KMS-11 (cell line): Measurements from ENCODE around the gene GRIP2.

Source experiments
- H2AFZ ChIP-seq: fragments of 200-600 bp; sonication (generic); 2 replicates; pipeline ENCODE4 v1.6.1; 2016; ENCODE audit warnings: antibody characterized with exemption, mixed run types, low read depth
- H3K27ac ChIP-seq: fragments of 200-600 bp; sonication (generic); 2 replicates; pipeline ENCODE4 v1.6.1; 2016; ENCODE audit warnings: mild to moderate bottlenecking, mixed run types
- H3K27me3 ChIP-seq: fragments of 200-600 bp; sonication (generic); 2 replicates; pipeline ENCODE4 v1.6.1; 2017; ENCODE audit warnings: mild to moderate bottlenecking, low read depth, mixed run types, moderate library complexity; ENCODE audit not compliant: insufficient read depth
- H3K36me3 ChIP-seq: fragments of 200-600 bp; sonication (generic); 2 replicates; pipeline ENCODE4 v1.6.1; 2017; ENCODE audit warnings: mild to moderate bottlenecking, mixed run types; ENCODE audit not compliant: insufficient read depth
- H3K4me1 ChIP-seq: fragments of 200-600 bp; sonication (generic); 2 replicates; pipeline ENCODE4 v1.6.1; 2016; ENCODE audit warnings: mild to moderate bottlenecking, low read depth, mixed run types; ENCODE audit not compliant: poor library complexity, severe bottlenecking
- H3K4me2 ChIP-seq: fragments of 200-600 bp; sonication (generic); 2 replicates; pipeline ENCODE4 v1.7.0; 2016; ENCODE audit warnings: mild to moderate bottlenecking, mixed run types
- H3K4me3 ChIP-seq: fragments of 200-600 bp; sonication (generic); IDR thresholded peaks from 2 replicates; pipeline ENCODE4 v1.6.1; 2017; ENCODE audit warnings: low read depth, low read length, mixed read lengths; ENCODE audit not compliant: insufficient read depth
- H3K79me2 ChIP-seq: fragments of 200-600 bp; sonication (generic); 2 replicates; pipeline ENCODE4 v1.6.1; 2016; ENCODE audit warnings: low read depth, mixed run types; ENCODE audit not compliant: insufficient read depth
- H3K9ac ChIP-seq: fragments of 200-600 bp; sonication (generic); 2 replicates; pipeline ENCODE4 v1.6.1; 2016; ENCODE audit warnings: mild to moderate bottlenecking, mixed run types
- H4K20me1 ChIP-seq: fragments of 200-600 bp; sonication (generic); 2 replicates; pipeline ENCODE4 v1.6.1; 2016; ENCODE audit warnings: mild to moderate bottlenecking, mixed run types; ENCODE audit not compliant: insufficient read depth
- TF ChIP-seq, protein P1 (sequence below): fragments of 200-600 bp; sonication (generic); conservative IDR thresholded peaks from 2 replicates; pipeline ENCODE4 v1.6.1; 2017; ENCODE audit warnings: low read depth, mild to moderate bottlenecking, antibody characterized with exemption, low read length, moderate library complexity, mixed read lengths

The GRIP2 gene

DNA sequence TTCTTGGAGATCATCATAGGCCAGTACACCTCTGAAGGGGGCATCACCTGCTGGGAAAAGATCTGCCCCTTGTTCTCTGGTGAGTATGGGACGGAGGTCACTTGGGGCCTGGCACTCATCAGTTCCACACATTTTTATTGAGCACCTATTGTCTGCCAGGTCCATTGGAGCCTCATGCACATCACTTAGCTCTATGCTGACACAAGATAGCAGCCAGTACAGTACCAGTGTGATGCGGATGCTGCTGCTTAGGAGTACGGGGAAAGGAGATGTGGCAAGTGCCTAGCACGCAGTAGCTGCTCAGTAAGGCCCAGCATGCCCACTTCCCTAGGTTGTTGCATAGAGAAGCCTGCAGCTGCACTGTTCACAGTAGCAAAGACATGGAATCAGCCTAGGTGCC, 94.4 kb downstream of the GRIP2 start:
- Histone ChIP-seq H3K4me1 (no peaks in the 10 kb centered on the region), H3K36me3 (no peaks in the 10 kb centered on the region), H3K27me3 (no peaks in the 10 kb centered on the region), H3K9ac (no peak overlapping the region), H2AFZ (no peak overlapping the region), H3K79me2 (no peaks in the 10 kb centered on the region), H3K4me2 (no peak overlapping the region), H4K20me1 (no peaks in the 10 kb centered on the region), H3K27ac (no peak overlapping the region), H3K4me3 (no peak overlapping the region)
- TF ChIP-seq, protein P1, sequence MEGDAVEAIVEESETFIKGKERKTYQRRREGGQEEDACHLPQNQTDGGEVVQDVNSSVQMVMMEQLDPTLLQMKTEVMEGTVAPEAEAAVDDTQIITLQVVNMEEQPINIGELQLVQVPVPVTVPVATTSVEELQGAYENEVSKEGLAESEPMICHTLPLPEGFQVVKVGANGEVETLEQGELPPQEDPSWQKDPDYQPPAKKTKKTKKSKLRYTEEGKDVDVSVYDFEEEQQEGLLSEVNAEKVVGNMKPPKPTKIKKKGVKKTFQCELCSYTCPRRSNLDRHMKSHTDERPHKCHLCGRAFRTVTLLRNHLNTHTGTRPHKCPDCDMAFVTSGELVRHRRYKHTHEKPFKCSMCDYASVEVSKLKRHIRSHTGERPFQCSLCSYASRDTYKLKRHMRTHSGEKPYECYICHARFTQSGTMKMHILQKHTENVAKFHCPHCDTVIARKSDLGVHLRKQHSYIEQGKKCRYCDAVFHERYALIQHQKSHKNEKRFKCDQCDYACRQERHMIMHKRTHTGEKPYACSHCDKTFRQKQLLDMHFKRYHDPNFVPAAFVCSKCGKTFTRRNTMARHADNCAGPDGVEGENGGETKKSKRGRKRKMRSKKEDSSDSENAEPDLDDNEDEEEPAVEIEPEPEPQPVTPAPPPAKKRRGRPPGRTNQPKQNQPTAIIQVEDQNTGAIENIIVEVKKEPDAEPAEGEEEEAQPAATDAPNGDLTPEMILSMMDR: no peak

DNA sequence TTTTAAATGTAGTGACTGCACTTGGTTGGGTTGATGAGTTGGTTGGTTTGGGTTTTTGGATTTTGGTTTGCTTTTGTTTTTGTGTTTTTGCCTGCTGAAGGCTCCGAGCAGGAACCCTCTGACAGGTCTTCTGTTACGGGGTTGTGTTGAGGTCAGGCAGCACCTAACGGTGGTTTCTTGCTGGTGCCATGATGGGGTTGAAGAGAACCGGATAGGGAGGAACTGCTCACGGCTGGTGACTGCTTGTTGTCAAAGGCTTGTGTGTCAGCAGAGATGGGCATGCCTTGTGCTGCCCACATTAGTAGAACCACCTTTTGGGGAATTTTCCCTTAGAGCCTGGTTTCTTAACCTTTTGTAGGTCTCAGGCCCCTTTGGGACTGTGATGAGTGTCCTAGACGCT, 95.8 kb downstream of the GRIP2 start:
- no peak overlapping the region for H2AFZ ChIP-seq
- H3K4me1 ChIP-seq: no peaks in the 10 kb centered on the region
- no peaks in the 10 kb centered on the region for H4K20me1 ChIP-seq
- H3K4me3 ChIP-seq: no peak overlapping the region
- H3K9ac ChIP-seq: no peak overlapping the region
- H3K27me3 ChIP-seq: no peaks in the 10 kb centered on the region
- TF ChIP-seq, protein P1: no peak
- no peak overlapping the region for H3K4me2 ChIP-seq
- H3K79me2 ChIP-seq: no peaks in the 10 kb centered on the region
- H3K27ac ChIP-seq: no peak overlapping the region
- H3K36me3 ChIP-seq: no peaks in the 10 kb centered on the region

DNA sequence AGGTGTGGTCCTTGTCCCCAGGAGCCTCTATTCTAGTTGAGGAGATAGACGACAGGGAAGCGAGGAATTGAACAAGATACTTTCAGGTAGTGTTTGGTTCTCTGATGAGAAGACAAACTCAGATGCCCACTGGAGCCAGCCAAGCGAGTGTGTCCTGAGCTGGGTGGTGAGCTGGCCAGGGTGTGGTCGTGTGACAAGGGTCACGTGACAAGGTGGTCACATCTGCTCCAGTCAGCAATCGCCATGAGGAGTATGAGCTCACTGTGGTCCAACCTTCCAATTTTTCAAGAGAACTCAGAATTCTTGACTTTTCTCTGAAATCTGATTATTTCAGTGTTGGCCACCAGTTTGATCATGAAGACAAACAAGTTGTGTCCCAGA, 98.2 kb downstream of the GRIP2 start:
- no peak overlapping the region for H3K4me2 ChIP-seq
- H3K4me1 ChIP-seq: peaks cover under 1% of the 10 kb centered on the region
- no peaks in the 10 kb centered on the region for H3K27me3 ChIP-seq
- no peaks in the 10 kb centered on the region for H4K20me1 ChIP-seq
- H3K4me3 ChIP-seq: no peak overlapping the region
- no peaks in the 10 kb centered on the region for H3K79me2 ChIP-seq
- no peak overlapping the region for H3K9ac ChIP-seq
- H2AFZ ChIP-seq: no peak overlapping the region
- no peaks in the 10 kb centered on the region for H3K36me3 ChIP-seq
- TF ChIP-seq, protein P1: no peak
- no peak overlapping the region for H3K27ac ChIP-seq

DNA sequence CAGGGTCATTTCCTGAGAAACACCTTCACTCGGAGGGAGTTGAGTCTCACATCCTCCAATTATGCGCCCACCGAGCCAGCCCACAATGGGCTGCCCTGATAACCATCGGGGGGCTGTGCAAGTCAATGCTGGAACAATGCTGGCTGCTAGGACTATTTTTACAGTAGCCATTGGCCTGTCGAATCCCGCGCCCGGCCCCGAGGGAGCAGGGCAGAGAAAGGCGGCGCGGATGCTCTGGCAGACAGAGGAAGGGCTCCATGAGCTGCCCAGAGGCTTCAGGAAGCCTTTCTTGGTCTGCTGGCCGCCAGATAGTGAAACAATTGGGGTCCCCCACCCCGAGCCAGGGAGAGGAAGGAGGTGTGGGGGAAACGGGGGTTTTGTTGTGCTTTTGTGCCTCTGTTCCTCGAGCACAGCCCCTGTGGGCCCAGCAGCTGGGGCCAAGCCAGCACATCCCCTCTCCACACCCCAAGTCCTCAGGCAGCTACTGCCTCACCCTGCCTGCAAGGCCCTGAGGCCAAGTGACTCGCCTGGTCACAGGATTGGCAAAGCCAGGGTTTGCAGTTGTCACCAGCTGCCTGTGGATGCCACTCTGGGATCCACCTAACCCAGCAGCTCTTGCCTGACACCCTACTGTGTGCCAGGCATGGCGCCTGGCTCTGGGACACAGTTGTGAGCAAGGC, 98.8 kb downstream of the GRIP2 start:
- H3K4me1 ChIP-seq: peaks cover 6% of the 10 kb centered on the region
- no peaks in the 10 kb centered on the region for H4K20me1 ChIP-seq
- no peak overlapping the region for H3K4me3 ChIP-seq
- H3K27me3 ChIP-seq: no peaks in the 10 kb centered on the region
- no peak overlapping the region for H3K27ac ChIP-seq
- no peak overlapping the region for H3K4me2 ChIP-seq
- H3K36me3 ChIP-seq: no peaks in the 10 kb centered on the region
- TF ChIP-seq, protein P1: no peak
- no peak overlapping the region for H3K9ac ChIP-seq
- no peaks in the 10 kb centered on the region for H3K79me2 ChIP-seq
- H2AFZ ChIP-seq: no peak overlapping the region
